Thyroid gland (tissue), 4 donors: ENCODE data around the gene FEM1B. TPM values are rescaled to one million over a fixed set of nuclear protein-coding genes. Genes with fewer than 3 reads are reported as not detected.

ENCODE experiments used
- DNase-seq, 2 donors: peaks; one replicate each; pipeline ENCODE4 v3.0.0-alpha.2; 2019
- H3K27ac ChIP-seq, 3 donors: fragments of 200-600 bp; sonication (generic); 1 replicate in 2 of 3; 2 replicates in 1 of 3; pipeline ENCODE4 v1.5.1; 2016 to 2019; ENCODE audit warnings: mild to moderate bottlenecking in 1 of 3, moderate library complexity in 1 of 3
- H3K27me3 ChIP-seq: fragments of 200-600 bp; sonication (generic); one replicate; pipeline ENCODE4 v1.5.1; 2019
- H3K36me3 ChIP-seq, 2 donors: fragments of 200-600 bp; sonication (generic); one replicate each; pipeline ENCODE4 v1.5.1; 2016 to 2019
- H3K4me1 ChIP-seq, 2 donors: fragments of 200-600 bp; sonication (generic); one replicate each; pipeline ENCODE4 v1.5.1; 2017 to 2019
- H3K4me3 ChIP-seq, 3 donors: fragments of 200-600 bp; sonication (generic); replicated peaks in 1 of 3; 1 replicate in 2 of 3; 2 replicates in 1 of 3; pipeline ENCODE4 v1.5.1; 2016; ENCODE audit warnings: mild to moderate bottlenecking in 1 of 3
- H3K9me3 ChIP-seq: fragments of 200-600 bp; sonication (generic); one replicate; pipeline ENCODE4 v1.5.1; 2017
- CTCF ChIP-seq, 6 experiments: fragments of 200-600 bp in 3 of 6; fragments of 450-650 bp in 3 of 6; sonication (generic) in 3 of 6; IDR thresholded peaks; one replicate each; pipeline ENCODE4 v1.5.1; 2016 to 2019; ENCODE audit warnings: antibody characterized with exemption in 6 of 6, mild to moderate bottlenecking in 2 of 6, inconsistent platforms in 1 of 6, moderate library complexity in 1 of 6
- POLR2A ChIP-seq, 2 donors: fragments of 450-650 bp; IDR thresholded peaks; one replicate each; pipeline ENCODE4 v1.6.1; 2017; ENCODE audit warnings: antibody characterized with exemption in 2 of 2, mild to moderate bottlenecking in 2 of 2, moderate library complexity in 1 of 2
- WGBS, 2 donors: methylation state at CpG; one replicate each; pipeline ENCODE4 v1.1.5; 2017; 5-methylcytosine and 5-hydroxymethylcytosine counted together
- intact Hi-C: fragments of 100-400 bp; cut with DNase I; formaldehyde crosslinking; loops from one replicate; pipeline ENCODE4 v1.15.1; 2023
- total RNA-seq, 4 donors: library from RNA; depleted of rRNA; stranded (reverse); fragments of >200 nt; gene quantifications; one replicate each; pipeline ENCODE4 v1.2.3, GENCODE V29; 2016

FEM1B gene
- total RNA-seq, 4 donors from 2014 or later, result 43.2 to 60.4 (median 45.2) TPM

GRCh38 chr15:68230157-68231100, 47.1 kb upstream of the FEM1B start:
- 60% methylated on average over 20 of the region's 20 CpGs for WGBS, 2 donors
- Histone ChIP-seq H3K36me3 (no peaks in the 10 kb centered on the region), H3K27me3 (no peaks in the 10 kb centered on the region), H3K27ac (peak overlapping the region; percentile 52 to 78 (median 75)), H3K9me3 (no peaks in the 10 kb centered on the region), H3K4me3 (peak overlapping the region in 2 of 3 donors; percentile 16 to 70), H3K4me1 (peaks cover 13 to 19% of the 10 kb centered on the region in 2 donors)
- DNase-seq, result peak; percentile 18 to 20
- intact Hi-C loops, result no loop called here
- peak in 1 of 6 experiments; percentile 5 for TF ChIP-seq CTCF (IDR thresholded peaks at IDR 0.05)
- TF ChIP-seq POLR2A (IDR thresholded peaks at IDR 0.05), result no peak

- 81 to 86% methylated on average over 9 of the region's 9 CpGs for WGBS, 2 donors
- TF ChIP-seq POLR2A (IDR thresholded peaks at IDR 0.05) (no peak), CTCF (IDR thresholded peaks at IDR 0.05) (no peak)
- intact Hi-C loops, result no loop called here
- DNase-seq, result no peak
- H3K27ac ChIP-seq, result no peak overlapping the region
- peaks cover 13 to 19% of the 10 kb centered on the region in 2 donors for H3K4me1 ChIP-seq
- H3K36me3 ChIP-seq, result no peaks in the 10 kb centered on the region
- H3K4me3 ChIP-seq, result no peak overlapping the region
- no peaks in the 10 kb centered on the region for H3K9me3 ChIP-seq
- H3K27me3 ChIP-seq, result no peaks in the 10 kb centered on the region
Observed at GRCh38 chr15:68231102-68231818, 46.3 kb upstream of the FEM1B start.

GRCh38 chr15:68232449-68232848, 45.1 kb upstream of the FEM1B start:
- Histone ChIP-seq H3K4me3 (no peak overlapping the region), H3K27ac (no peak overlapping the region), H3K27me3 (no peaks in the 10 kb centered on the region), H3K4me1 (peaks cover 13 to 19% of the 10 kb centered on the region in 2 donors), H3K9me3 (no peaks in the 10 kb centered on the region), H3K36me3 (no peaks in the 10 kb centered on the region)
- intact Hi-C loops, result no loop called here
- 92 to 93% methylated on average over 6 of the region's 6 CpGs for WGBS, 2 donors
- no peak for DNase-seq
- no peak for TF ChIP-seq POLR2A (IDR thresholded peaks at IDR 0.05)
- no peak for TF ChIP-seq CTCF (IDR thresholded peaks at IDR 0.05)

- Histone ChIP-seq H3K36me3 (no peaks in the 10 kb centered on the region), H3K4me3 (no peak overlapping the region), H3K9me3 (no peaks in the 10 kb centered on the region), H3K27me3 (no peaks in the 10 kb centered on the region), H3K4me1 (peaks cover 13 to 14% of the 10 kb centered on the region in 2 donors), H3K27ac (no peak overlapping the region)
- DNase-seq, result no peak
- no peak for TF ChIP-seq CTCF (IDR thresholded peaks at IDR 0.05)
- no peak for TF ChIP-seq POLR2A (IDR thresholded peaks at IDR 0.05)
- intact Hi-C loops, result no loop called here
- 91 to 93% methylated on average over 6 of the region's 6 CpGs for WGBS, 2 donors
Observed at GRCh38 chr15:68232937-68233336, 44.6 kb upstream of the FEM1B start.
